Kidney capillary endothelial cell (primary cell): ENCODE results near the gene MEGF8.

Source experiments
- DNase-seq: peaks from one replicate; pipeline ENCODE4 v3.0.0-alpha.2; 2018; ENCODE audit warnings: low spot score

Gene MEGF8

GRCh38 chr19:42287017-42287826, 38.2 kb upstream of the MEGF8 start:
- no peak for DNase-seq

GRCh38 chr19:42287827-42288107, 37.7 kb upstream of the MEGF8 start:
- no peak for DNase-seq

GRCh38 chr19:42288387-42288786, 37.0 kb upstream of the MEGF8 start:
- DNase-seq, result no peak

- no peak for DNase-seq
These were observed 36.4 kb upstream of the MEGF8 start for GRCh38 chr19:42288881-42289555.

- DNase-seq, result no peak
These were observed 35.8 kb upstream of the MEGF8 start for GRCh38 chr19:42289556-42290041.

- DNase-seq, result no peak
These were observed 35.3 kb upstream of the MEGF8 start for GRCh38 chr19:42290136-42290522.

GRCh38 chr19:42290523-42291434, 34.7 kb upstream of the MEGF8 start:
- no peak for DNase-seq

- no peak for DNase-seq
These were observed 34.0 kb upstream of the MEGF8 start for GRCh38 chr19:42291435-42291810.

GRCh38 chr19:42292042-42292960, 33.1 kb upstream of the MEGF8 start:
- no peak for DNase-seq

GRCh38 chr19:42292963-42293362, 32.5 kb upstream of the MEGF8 start:
- no peak for DNase-seq

GRCh38 chr19:42293540-42293939, 31.9 kb upstream of the MEGF8 start:
- DNase-seq, result no peak

GRCh38 chr19:42293948-42294347, 31.5 kb upstream of the MEGF8 start:
- DNase-seq, result no peak

- no peak for DNase-seq
These were observed 30.8 kb upstream of the MEGF8 start for GRCh38 chr19:42294471-42295137.

GRCh38 chr19:42295342-42295741, 30.1 kb upstream of the MEGF8 start:
- DNase-seq, result no peak

- DNase-seq, result no peak
These were observed 29.5 kb upstream of the MEGF8 start for GRCh38 chr19:42295831-42296525.

GRCh38 chr19:42297039-42297438, 28.4 kb upstream of the MEGF8 start:
- DNase-seq, result no peak

GRCh38 chr19:42301646-42302203, 23.7 kb upstream of the MEGF8 start, which contains the start of gene PRR19:
Gene PRR19 (plus strand): TSS chr19:42302132. CDS start chr19:42309585, 7,453 bp downstream.
- no peak for DNase-seq

GRCh38 chr19:42303101-42303464, 22.4 kb upstream of the MEGF8 start:
- DNase-seq, result no peak

GRCh38 chr19:42303876-42304275, 21.6 kb upstream of the MEGF8 start:
- no peak for DNase-seq

GRCh38 chr19:42306646-42307045, 18.8 kb upstream of the MEGF8 start:
- no peak for DNase-seq
